ENCODE results near the gene COPS8. TPM values are rescaled to one million over a fixed set of nuclear protein-coding genes. Genes with fewer than 3 reads are reported as not detected.

COPS8 gene
- total and polyA plus RNA-seq, 2 experiments from 2014 or later = 120 to 130 TPM

GRCh38 chr2:237044281-237044680 lies 41.4 kb upstream of the COPS8 start:
- H4K20me1 ChIP-seq (replicated peaks; ENCODE audit: insufficient read depth) = no peaks in the 10 kb centered on the region
- H2AFZ ChIP-seq = no peak overlapping the region
- TF ChIP-seq ZNF462 (CRISPR knock-in tag; IDR thresholded peaks at IDR 0.05) (no peak), ZNF114 (CRISPR knock-in tag; IDR thresholded peaks at IDR 0.05) (no peak), EZH2phosphoT487 (IDR thresholded peaks at IDR 0.05; ENCODE audit: unreplicated experiment) (no peak), ETS1 (IDR thresholded peaks at IDR 0.05) (no peak), CREB1 (CRISPR knock-in tag; IDR thresholded peaks at IDR 0.05; ENCODE audit: low read depth) (no peak), ZNF331 (CRISPR knock-in tag; IDR thresholded peaks at IDR 0.05; ENCODE audit: low read depth) (no peak), EZH2 (IDR thresholded peaks at IDR 0.05; ENCODE audit: low read depth, unreplicated experiment) (no peak), JUNB (IDR thresholded peaks at IDR 0.05; ENCODE audit: unreplicated experiment) (no peak), NANOG (IDR thresholded peaks at IDR 0.05; ENCODE audit: borderline replicate concordance) (no peak), STAT1 (IDR thresholded peaks at IDR 0.05; ENCODE audit: unreplicated experiment) (no peak), POLR2AphosphoS5 (IDR thresholded peaks at IDR 0.05; ENCODE audit: low read depth) (no peak)
- TF ChIP-seq, protein P1, sequence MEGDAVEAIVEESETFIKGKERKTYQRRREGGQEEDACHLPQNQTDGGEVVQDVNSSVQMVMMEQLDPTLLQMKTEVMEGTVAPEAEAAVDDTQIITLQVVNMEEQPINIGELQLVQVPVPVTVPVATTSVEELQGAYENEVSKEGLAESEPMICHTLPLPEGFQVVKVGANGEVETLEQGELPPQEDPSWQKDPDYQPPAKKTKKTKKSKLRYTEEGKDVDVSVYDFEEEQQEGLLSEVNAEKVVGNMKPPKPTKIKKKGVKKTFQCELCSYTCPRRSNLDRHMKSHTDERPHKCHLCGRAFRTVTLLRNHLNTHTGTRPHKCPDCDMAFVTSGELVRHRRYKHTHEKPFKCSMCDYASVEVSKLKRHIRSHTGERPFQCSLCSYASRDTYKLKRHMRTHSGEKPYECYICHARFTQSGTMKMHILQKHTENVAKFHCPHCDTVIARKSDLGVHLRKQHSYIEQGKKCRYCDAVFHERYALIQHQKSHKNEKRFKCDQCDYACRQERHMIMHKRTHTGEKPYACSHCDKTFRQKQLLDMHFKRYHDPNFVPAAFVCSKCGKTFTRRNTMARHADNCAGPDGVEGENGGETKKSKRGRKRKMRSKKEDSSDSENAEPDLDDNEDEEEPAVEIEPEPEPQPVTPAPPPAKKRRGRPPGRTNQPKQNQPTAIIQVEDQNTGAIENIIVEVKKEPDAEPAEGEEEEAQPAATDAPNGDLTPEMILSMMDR (conservative IDR thresholded peaks at IDR 0.05; ENCODE audit: low read depth in 2 of 2) = no peak
- TF ChIP-seq, protein P2, sequence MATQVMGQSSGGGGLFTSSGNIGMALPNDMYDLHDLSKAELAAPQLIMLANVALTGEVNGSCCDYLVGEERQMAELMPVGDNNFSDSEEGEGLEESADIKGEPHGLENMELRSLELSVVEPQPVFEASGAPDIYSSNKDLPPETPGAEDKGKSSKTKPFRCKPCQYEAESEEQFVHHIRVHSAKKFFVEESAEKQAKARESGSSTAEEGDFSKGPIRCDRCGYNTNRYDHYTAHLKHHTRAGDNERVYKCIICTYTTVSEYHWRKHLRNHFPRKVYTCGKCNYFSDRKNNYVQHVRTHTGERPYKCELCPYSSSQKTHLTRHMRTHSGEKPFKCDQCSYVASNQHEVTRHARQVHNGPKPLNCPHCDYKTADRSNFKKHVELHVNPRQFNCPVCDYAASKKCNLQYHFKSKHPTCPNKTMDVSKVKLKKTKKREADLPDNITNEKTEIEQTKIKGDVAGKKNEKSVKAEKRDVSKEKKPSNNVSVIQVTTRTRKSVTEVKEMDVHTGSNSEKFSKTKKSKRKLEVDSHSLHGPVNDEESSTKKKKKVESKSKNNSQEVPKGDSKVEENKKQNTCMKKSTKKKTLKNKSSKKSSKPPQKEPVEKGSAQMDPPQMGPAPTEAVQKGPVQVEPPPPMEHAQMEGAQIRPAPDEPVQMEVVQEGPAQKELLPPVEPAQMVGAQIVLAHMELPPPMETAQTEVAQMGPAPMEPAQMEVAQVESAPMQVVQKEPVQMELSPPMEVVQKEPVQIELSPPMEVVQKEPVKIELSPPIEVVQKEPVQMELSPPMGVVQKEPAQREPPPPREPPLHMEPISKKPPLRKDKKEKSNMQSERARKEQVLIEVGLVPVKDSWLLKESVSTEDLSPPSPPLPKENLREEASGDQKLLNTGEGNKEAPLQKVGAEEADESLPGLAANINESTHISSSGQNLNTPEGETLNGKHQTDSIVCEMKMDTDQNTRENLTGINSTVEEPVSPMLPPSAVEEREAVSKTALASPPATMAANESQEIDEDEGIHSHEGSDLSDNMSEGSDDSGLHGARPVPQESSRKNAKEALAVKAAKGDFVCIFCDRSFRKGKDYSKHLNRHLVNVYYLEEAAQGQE (IDR thresholded peaks at IDR 0.05; ENCODE audit: unreplicated experiment) = no peak
- DNase-seq (ENCODE audit: low spot score) (no peak), ATAC-seq (no peak)
- H3K27ac ChIP-seq (ENCODE audit: low read depth) = no peak overlapping the region
- H3K79me2 ChIP-seq (replicated peaks; ENCODE audit: insufficient read depth) = no peaks in the 10 kb centered on the region
- Mint-ChIP-seq H3K27ac (no peak overlapping the region), H3K9me3 (peaks cover 19% of the 10 kb centered on the region), H3K4me3 (no peak overlapping the region), H3K4me1 (peaks cover 29% of the 10 kb centered on the region), H3K27me3 (ENCODE audit: insufficient read depth, low read depth, poor library complexity) (peaks cover 3% of the 10 kb centered on the region), H3K36me3 (ENCODE audit: low read depth) (peaks cover 6% of the 10 kb centered on the region; the same call in 2 of the 3 replicates)
- no peaks in the 10 kb centered on the region for H3K36me3 ChIP-seq (ENCODE audit: insufficient read depth)
- H3K4me2 ChIP-seq = no peak overlapping the region
- H3K4me1 ChIP-seq (ENCODE audit: insufficient read depth) = peaks cover 9% of the 10 kb centered on the region
- no peaks in the 10 kb centered on the region for H3F3A ChIP-seq (replicated peaks; ENCODE audit: low read depth)
- no peaks in the 10 kb centered on the region for H3K27me3 ChIP-seq (ENCODE audit: insufficient read depth)
- H3K4me3 ChIP-seq = no peak overlapping the region
- 0 out of 2 replicates have a peak, but pooled peaks cover 3% of the 10 kb centered on the region for H3K9me2 ChIP-seq (ENCODE audit: insufficient read depth)

All from GM23338 (cell line).